HepG2 (cell line): ENCODE measurements around the gene GTF2H4. TPM values are rescaled to one million over a fixed set of nuclear protein-coding genes. Genes with fewer than 3 reads are reported as not detected.

ENCODE experiments used
- ATF3 ChIP-seq: sonication (generic); formaldehyde crosslinking; IDR thresholded peaks from 2 replicates; pipeline ENCODE4 v1.4.0; 2020; ENCODE audit warnings: missing genetic modification reagents
- CBFB ChIP-seq: sonication (generic); formaldehyde crosslinking; IDR thresholded peaks from 2 replicates; pipeline ENCODE4 v1.4.0; 2020; ENCODE audit warnings: missing genetic modification reagents
- CBX5 ChIP-seq: sonication (generic); formaldehyde crosslinking; IDR thresholded peaks from 2 replicates; pipeline ENCODE4 v1.4.0; 2020; ENCODE audit warnings: missing genetic modification reagents, borderline replicate concordance
- DBP ChIP-seq: sonication (generic); formaldehyde crosslinking; IDR thresholded peaks from 2 replicates; pipeline ENCODE4 v1.4.0; 2020; ENCODE audit warnings: missing genetic modification reagents; ENCODE audit errors: not compliant biosample characterization
- DMTF1 ChIP-seq: sonication (generic); formaldehyde crosslinking; IDR thresholded peaks from 2 replicates; pipeline ENCODE4 v1.4.0; 2020; ENCODE audit warnings: mild to moderate bottlenecking, missing genetic modification reagents
- EEA1 ChIP-seq: sonication (generic); formaldehyde crosslinking; IDR thresholded peaks from 2 replicates; pipeline ENCODE4 v1.5.1; 2020; ENCODE audit warnings: mild to moderate bottlenecking, missing genetic modification reagents, borderline replicate concordance
- ELF3 ChIP-seq: IDR thresholded peaks from 2 replicates; pipeline ENCODE4 v1.6.1; 2016; ENCODE audit warnings: missing genetic modification reagents, missing compliant biosample characterization
- HNF4A ChIP-seq: sonication (generic); formaldehyde crosslinking; IDR thresholded peaks from 2 replicates; pipeline ENCODE4 v1.4.0; 2020; ENCODE audit warnings: missing genetic modification reagents
- JUND ChIP-seq: sonication (generic); formaldehyde crosslinking; IDR thresholded peaks from 2 replicates; pipeline ENCODE4 v1.8.0; 2022; ENCODE audit warnings: mild to moderate bottlenecking, missing genetic modification reagents
- NR3C1 ChIP-seq: sonication (generic); formaldehyde crosslinking; IDR thresholded peaks from 2 replicates; pipeline ENCODE4 v1.4.0; 2020; ENCODE audit warnings: missing genetic modification reagents
- ONECUT2 ChIP-seq: sonication (generic); formaldehyde crosslinking; IDR thresholded peaks from 2 replicates; pipeline ENCODE4 v1.4.0; 2020; ENCODE audit warnings: missing genetic modification reagents
- PHB2 ChIP-seq: fragments of 450-650 bp; IDR thresholded peaks from 2 replicates; pipeline ENCODE4 v1.6.1; 2018; ENCODE audit not compliant: partially characterized antibody
- RBM22 ChIP-seq: fragments of 200-400 bp; formaldehyde crosslinking; optimal IDR thresholded peaks from 2 replicates; pipeline ENCODE3; 2017; ENCODE audit warnings: mild to moderate bottlenecking, low read length, moderate library complexity
- RFX3 ChIP-seq: IDR thresholded peaks from 2 replicates; pipeline ENCODE4 v1.6.1; 2016; ENCODE audit warnings: missing biosample characterization, missing genetic modification reagents
- RXRA ChIP-seq: sonication (generic); formaldehyde crosslinking; IDR thresholded peaks from 2 replicates; pipeline ENCODE4 v1.5.1; 2020; ENCODE audit warnings: missing genetic modification reagents
- SNAPC4 ChIP-seq: sonication (generic); formaldehyde crosslinking; IDR thresholded peaks from 2 replicates; pipeline ENCODE4 v1.4.0; 2020; ENCODE audit warnings: mild to moderate bottlenecking, missing genetic modification reagents
- ZNF17 ChIP-seq: sonication (generic); formaldehyde crosslinking; IDR thresholded peaks from 2 replicates; pipeline ENCODE4 v1.5.0; 2020; ENCODE audit warnings: mild to moderate bottlenecking, missing genetic modification reagents
- ZNF263 ChIP-seq: sonication (generic); formaldehyde crosslinking; IDR thresholded peaks from 2 replicates; pipeline ENCODE4 v1.4.0; 2020; ENCODE audit warnings: missing genetic modification reagents
- ZNF496 ChIP-seq: sonication (generic); formaldehyde crosslinking; IDR thresholded peaks from 2 replicates; pipeline ENCODE4 v1.8.1; 2023; ENCODE audit warnings: mild to moderate bottlenecking, moderate library complexity, missing genetic modification reagents; ENCODE audit not compliant: insufficient replicate concordance
- ZNF569 ChIP-seq: sonication (generic); formaldehyde crosslinking; IDR thresholded peaks from 2 replicates; pipeline ENCODE4 v1.5.0; 2020; ENCODE audit warnings: mild to moderate bottlenecking, missing genetic modification reagents, moderate library complexity, borderline replicate concordance
- polyA plus RNA-seq, 8 experiments: library from polyadenylated mRNA; depleted of rRNA in 3 of 8; stranded (reverse) in 7 of 8; unstranded in 1 of 8; fragments of >200 nt; fragmentation: Illumina TruSeq in 4 of 8; extraction: Trizol in 4 of 8; gene quantifications; 2 replicates each; pipeline versions ENCODE4 v1.2.1 to v1.2.3, GENCODE V29; 2011 to 2016; ENCODE audit warnings: low read depth in 4 of 8, missing spikeins in 1 of 8, mixed read lengths in 1 of 8; ENCODE audit not compliant: insufficient read depth in 1 of 8
- total RNA-seq, 5 experiments: library from RNA; depleted of rRNA; stranded (reverse); fragments of >200 nt; fragmentation: Illumina TruSeq; extraction: Trizol; gene quantifications; 2 replicates each; pipeline ENCODE4 v1.2.3, GENCODE V29; 2016; ENCODE audit warnings: low read depth in 1 of 5

The GTF2H4 gene
- total and polyA plus RNA-seq, 2 of the 13 experiments (the other 11 are each of a cell fraction or from before 2014, with no cell fraction given) = 15.9 to 49.3 TPM

GRCh38 chr6:30884521-30885480 lies 23.2 kb upstream of the GTF2H4 start (continued):
- TF ChIP-seq RBM22 = no peak
- no peak for TF ChIP-seq CBX5
- no peak for TF ChIP-seq CBFB
- TF ChIP-seq JUND (CRISPR knock-in tag) = no peak
- TF ChIP-seq ONECUT2 (CRISPR knock-in tag) = no peak
- TF ChIP-seq ZNF17 (CRISPR knock-in tag) = no peak
- TF ChIP-seq ELF3 (CRISPR knock-in tag) = no peak
- no peak for TF ChIP-seq ZNF569 (CRISPR knock-in tag)
- 0 out of 2 replicates have a peak, but pooled peaks have one; percentile 49 for TF ChIP-seq SNAPC4
- no peak for TF ChIP-seq NR3C1 (CRISPR knock-in tag)
- TF ChIP-seq ATF3 (CRISPR knock-in tag) = no peak
- no peak for TF ChIP-seq ZNF496 (CRISPR knock-in tag)
- no peak for TF ChIP-seq DBP (CRISPR knock-in tag)
- no peak for TF ChIP-seq RXRA (CRISPR knock-in tag)
- no peak; the same call in 1 of the 2 replicates for TF ChIP-seq EEA1 (CRISPR knock-in tag)
- TF ChIP-seq RFX3 = no peak
- TF ChIP-seq ZNF263 (CRISPR knock-in tag) = no peak
- 0 out of 2 replicates have a peak, but pooled peaks have one; percentile 75 for TF ChIP-seq DMTF1
- no peak for TF ChIP-seq PHB2
- TF ChIP-seq HNF4A (CRISPR knock-in tag) = no peak
